Nephron (organoid): ENCODE data around the gene SYP.

Source experiments
- H3K27ac Mint-ChIP-seq, 3 experiments: 2 replicates each; pipeline ENCODE4 v1.8.0; 2020; ENCODE audit warnings: mixed read lengths in 3 of 3, mild to moderate bottlenecking in 2 of 3, moderate library complexity in 1 of 3
- H3K27me3 Mint-ChIP-seq: 2 replicates; pipeline ENCODE4 v1.8.0; 2021; ENCODE audit warnings: low read depth, mild to moderate bottlenecking, moderate library complexity, mixed read lengths
- H3K36me3 Mint-ChIP-seq: 2 replicates; pipeline ENCODE4 v1.8.0; 2020; ENCODE audit warnings: low read depth, mixed read lengths
- H3K4me1 Mint-ChIP-seq: 2 replicates; pipeline ENCODE4 v1.8.0; 2020; ENCODE audit warnings: mixed read lengths
- H3K4me3 Mint-ChIP-seq, 3 experiments: 2 replicates each; pipeline ENCODE4 v1.8.0; 2020; ENCODE audit warnings: mild to moderate bottlenecking in 3 of 3, mixed read lengths in 3 of 3, moderate library complexity in 2 of 3
- H3K9me3 Mint-ChIP-seq: 2 replicates; pipeline ENCODE4 v1.8.0; 2020; ENCODE audit warnings: mixed read lengths
- CTCF ChIP-seq, 3 experiments: fragments of 200-600 bp; sonication (generic); IDR thresholded peaks; one replicate each; pipeline ENCODE4 v1.5.0; 2021; ENCODE audit warnings: antibody characterized with exemption in 3 of 3; ENCODE audit not compliant: unreplicated experiment in 3 of 3

Gene SYP

GRCh38 chrX:49209434-49210251 lies 9.7 kb upstream of the SYP start:
- Mint-ChIP-seq H3K4me3 (no peak overlapping the region), H3K4me1 (no peaks in the 10 kb centered on the region), H3K27me3 (peaks cover 3% of the 10 kb centered on the region), H3K9me3 (peaks cover 12% of the 10 kb centered on the region), H3K36me3 (no peaks in the 10 kb centered on the region), H3K27ac (no peak overlapping the region)
- TF ChIP-seq CTCF (IDR thresholded peaks at IDR 0.05; ENCODE audit: unreplicated experiment in 3 of 3): no peak

DNA sequence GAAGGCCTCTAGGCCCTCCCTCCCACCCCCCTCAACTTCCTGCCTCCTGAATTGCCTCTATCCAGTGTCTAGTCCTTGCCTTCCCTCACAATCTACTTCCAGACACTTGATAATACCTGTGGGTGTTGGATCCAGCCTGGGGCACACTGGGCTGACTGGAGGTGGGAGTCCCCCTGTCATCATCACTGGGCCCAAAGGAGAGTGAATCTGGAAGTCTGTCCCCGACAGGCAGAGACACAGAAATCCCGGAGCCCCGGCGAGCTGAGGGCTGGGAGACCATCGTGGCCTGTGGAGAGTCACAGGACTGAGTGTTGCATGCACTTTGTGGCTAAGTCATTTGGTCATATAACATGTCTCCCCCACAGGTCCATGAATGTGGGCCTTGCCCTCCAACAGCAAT lies 8.4 kb upstream of the SYP start:
- Mint-ChIP-seq H3K36me3 (no peaks in the 10 kb centered on the region), H3K9me3 (peaks cover 16% of the 10 kb centered on the region)

GRCh38 chrX:49206543-49206942 lies 6.5 kb upstream of the SYP start:
- Mint-ChIP-seq H3K36me3 (no peaks in the 10 kb centered on the region), H3K27ac (no peak overlapping the region), H3K27me3 (peaks cover 4% of the 10 kb centered on the region), H3K4me1 (no peaks in the 10 kb centered on the region), H3K9me3 (peaks cover 13% of the 10 kb centered on the region), H3K4me3 (no peak overlapping the region)
- no peak for TF ChIP-seq CTCF (IDR thresholded peaks at IDR 0.05; ENCODE audit: unreplicated experiment in 3 of 3)

More for the DNA sequence above, 8.4 kb upstream of the SYP start:
- Mint-ChIP-seq H3K27ac (no peak overlapping the region), H3K4me3 (no peak overlapping the region), H3K4me1 (no peaks in the 10 kb centered on the region), H3K27me3 (peaks cover 4% of the 10 kb centered on the region)
- no peak for TF ChIP-seq CTCF (IDR thresholded peaks at IDR 0.05; ENCODE audit: unreplicated experiment in 3 of 3)

DNA sequence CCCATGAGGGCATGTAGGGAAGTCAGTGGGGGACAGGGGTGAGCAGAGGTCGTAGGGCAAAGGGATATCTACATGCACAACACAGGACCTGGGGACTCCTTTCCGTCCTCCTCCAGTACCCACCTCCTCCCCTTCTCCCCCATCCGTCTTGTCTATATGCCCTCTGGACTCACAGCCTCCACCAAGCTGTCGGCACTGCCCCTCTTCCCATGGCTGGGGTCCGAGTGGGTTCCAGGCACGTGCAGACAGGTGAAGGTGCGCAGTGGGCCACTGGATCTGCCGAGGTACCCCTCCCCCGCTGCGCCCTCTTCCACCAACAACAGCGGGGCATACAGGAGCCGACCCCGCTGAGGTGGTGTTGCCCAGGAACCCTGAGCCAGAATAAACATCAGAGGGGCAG lies 5.5 kb upstream of the SYP start:
- H3K4me3 Mint-ChIP-seq: no peak overlapping the region
- TF ChIP-seq CTCF (IDR thresholded peaks at IDR 0.05; ENCODE audit: unreplicated experiment in 3 of 3): no peak
- peaks cover 12% of the 10 kb centered on the region for H3K9me3 Mint-ChIP-seq
- H3K4me1 Mint-ChIP-seq: no peaks in the 10 kb centered on the region
- H3K27ac Mint-ChIP-seq: no peak overlapping the region
- no peaks in the 10 kb centered on the region for H3K36me3 Mint-ChIP-seq
- peaks cover 4% of the 10 kb centered on the region for H3K27me3 Mint-ChIP-seq

- Mint-ChIP-seq H3K9me3 (peaks cover 13% of the 10 kb centered on the region), H3K27me3 (peaks cover 4% of the 10 kb centered on the region), H3K27ac (no peak overlapping the region), H3K4me1 (no peaks in the 10 kb centered on the region), H3K4me3 (no peak overlapping the region), H3K36me3 (no peaks in the 10 kb centered on the region)
- no peak for TF ChIP-seq CTCF (IDR thresholded peaks at IDR 0.05; ENCODE audit: unreplicated experiment in 3 of 3)
Measured at GRCh38 chrX:49204709-49205108, 4.7 kb upstream of the SYP start.

GRCh38 chrX:49204017-49204416 lies 4.0 kb upstream of the SYP start:
- Mint-ChIP-seq H3K27ac (no peak overlapping the region), H3K27me3 (peaks cover 9% of the 10 kb centered on the region), H3K36me3 (no peaks in the 10 kb centered on the region), H3K9me3 (peaks cover 13% of the 10 kb centered on the region), H3K4me3 (no peak overlapping the region), H3K4me1 (no peaks in the 10 kb centered on the region)
- TF ChIP-seq CTCF (IDR thresholded peaks at IDR 0.05; ENCODE audit: unreplicated experiment in 3 of 3): no peak
